HL-60 (cell line): ENCODE results near the gene ENPP5.
"Not testable (repeated sequence)": the region's sequence is repeated elsewhere in the genome, so short reads cannot be mapped to it uniquely, and the experiment has no call there.

ENCODE experiments used
- DNase-seq, 2 experiments: peaks; one replicate each; pipeline ENCODE4 v3.0.0-alpha.2; 2010 to 2020; ENCODE audit warnings: low read depth in 1 of 2, low spot score in 1 of 2
- H3K27ac ChIP-seq: fragments of 250-450 bp; sonication (Bioruptor Pico); replicated peaks from 2 replicates; pipeline ENCODE4 v1.5.1; 2020; ENCODE audit warnings: mild to moderate bottlenecking, moderate library complexity
- H3K27me3 ChIP-seq: fragments of 250-450 bp; sonication (Bioruptor Pico); 2 replicates; pipeline ENCODE4 v1.5.1; 2021; ENCODE audit warnings: mild to moderate bottlenecking, moderate library complexity; ENCODE audit not compliant: insufficient read depth, poor library complexity, severe bottlenecking
- H3K4me3 ChIP-seq: replicated peaks from 2 replicates; pipeline ENCODE4 v1.5.1; 2011; ENCODE audit warnings: mild to moderate bottlenecking, control low read depth, low read length; ENCODE audit not compliant: insufficient read depth
- CTCF ChIP-seq: IDR thresholded peaks from one replicate; pipeline ENCODE4 v1.5.1; 2011; ENCODE audit warnings: low read length, control low read depth, inconsistent platforms; ENCODE audit not compliant: insufficient read depth
- GABPA ChIP-seq: IDR thresholded peaks from 2 replicates; pipeline ENCODE4 v1.6.1; 2012; ENCODE audit warnings: low read depth
- POLR2AphosphoS5 ChIP-seq: IDR thresholded peaks from 2 replicates; pipeline ENCODE4 v1.6.1; 2012; ENCODE audit warnings: low read depth
- REST ChIP-seq: IDR thresholded peaks from 2 replicates; pipeline ENCODE4 v1.6.1; 2012; ENCODE audit warnings: low read depth; ENCODE audit not compliant: insufficient replicate concordance
- SPI1 ChIP-seq: IDR thresholded peaks from 2 replicates; pipeline ENCODE4 v1.6.1; 2012; ENCODE audit warnings: low read depth, mild to moderate bottlenecking, borderline replicate concordance

The ENPP5 gene

GRCh38 chr6:46160102-46160501 lies 10.7 kb downstream of the ENPP5 start:
- no peak overlapping the region for H3K27ac ChIP-seq
- H3K27me3 ChIP-seq, result no peaks in the 10 kb centered on the region
- DNase-seq, result no peak
- no peak for TF ChIP-seq REST
- TF ChIP-seq SPI1, result no peak
- no peak overlapping the region for H3K4me3 ChIP-seq

GRCh38 chr6:46159229-46159628 lies 11.6 kb downstream of the ENPP5 start:
- no peak overlapping the region for H3K27ac ChIP-seq
- TF ChIP-seq POLR2AphosphoS5, result no peak
- no peak for TF ChIP-seq CTCF
- no peak for TF ChIP-seq SPI1
- TF ChIP-seq GABPA, result no peak
- TF ChIP-seq REST, result no peak
- H3K27me3 ChIP-seq, result no peaks in the 10 kb centered on the region
- H3K4me3 ChIP-seq, result no peak overlapping the region
- no peak for DNase-seq

- no peak for DNase-seq
- H3K27ac ChIP-seq, result no peak overlapping the region
- TF ChIP-seq CTCF (no peak), SPI1 (no peak), REST (no peak), GABPA (no peak), POLR2AphosphoS5 (no peak)
- H3K4me3 ChIP-seq, result no peak overlapping the region
- no peaks in the 10 kb centered on the region for H3K27me3 ChIP-seq
These were observed 14.1 kb downstream of the ENPP5 start for GRCh38 chr6:46156701-46157100.

- not testable (repeated sequence) for H3K4me3 ChIP-seq, H3K27me3 ChIP-seq, H3K27ac ChIP-seq, DNase-seq
These were observed 21.7 kb downstream of the ENPP5 start for GRCh38 chr6:46149066-46149465.
